HFFc6 (cell line): ENCODE results near the gene CFH. TPM values are rescaled to one million over a fixed set of nuclear protein-coding genes. Genes with fewer than 3 reads are reported as not detected.
A peak's percentile ranks its signal among the peaks of the same experiment; 100 is the strongest.
"Not testable (repeated sequence)": the region's sequence is repeated elsewhere in the genome, so short reads cannot be mapped to it uniquely, and the experiment has no call there.

Source experiments
- DNase-seq: peaks from one replicate; pipeline ENCODE4 v3.0.0-alpha.2; 2018
- H3K27ac Mint-ChIP-seq: 2 replicates; pipeline ENCODE4 v1.8.0; 2020; ENCODE audit warnings: mild to moderate bottlenecking, mixed read lengths
- H3K27me3 Mint-ChIP-seq: 2 replicates; pipeline ENCODE4 v1.8.0; 2021; ENCODE audit warnings: mild to moderate bottlenecking, moderate library complexity, mixed read lengths; ENCODE audit not compliant: insufficient read depth
- H3K36me3 Mint-ChIP-seq: 2 replicates; pipeline ENCODE4 v1.8.0; 2021; ENCODE audit warnings: low read depth, mixed read lengths
- H3K4me1 Mint-ChIP-seq: 2 replicates; pipeline ENCODE4 v1.8.0; 2020; ENCODE audit warnings: low read depth, mixed read lengths
- H3K4me3 Mint-ChIP-seq: 2 replicates; pipeline ENCODE4 v1.8.0; 2020; ENCODE audit warnings: mild to moderate bottlenecking, moderate library complexity, mixed read lengths
- H3K9me3 Mint-ChIP-seq: 2 replicates; pipeline ENCODE4 v1.8.0; 2020; ENCODE audit warnings: mild to moderate bottlenecking, mixed read lengths
- total RNA-seq, 6 experiments: library from RNA; stranded (reverse); fragmentation: NEBNext Ultra II Directional; extraction: Animal tissue kit (Norgen Biotek cat#: 25700); gene quantifications; 2 replicates in 1 of 6; 3 replicates in 5 of 6; pipeline ENCODE4 v1.2.3, GENCODE V29; 2021
- TF ChIP-seq, protein P1 (sequence below): fragments of 200-600 bp; sonication (generic); IDR thresholded peaks from 2 replicates; pipeline ENCODE4 v1.5.0; 2021; ENCODE audit warnings: antibody characterized with exemption, mild to moderate bottlenecking

The CFH gene
- total RNA-seq, 6 experiments from 2014 or later, result 19.8 to 23.1 (median 21.0) TPM

DNA sequence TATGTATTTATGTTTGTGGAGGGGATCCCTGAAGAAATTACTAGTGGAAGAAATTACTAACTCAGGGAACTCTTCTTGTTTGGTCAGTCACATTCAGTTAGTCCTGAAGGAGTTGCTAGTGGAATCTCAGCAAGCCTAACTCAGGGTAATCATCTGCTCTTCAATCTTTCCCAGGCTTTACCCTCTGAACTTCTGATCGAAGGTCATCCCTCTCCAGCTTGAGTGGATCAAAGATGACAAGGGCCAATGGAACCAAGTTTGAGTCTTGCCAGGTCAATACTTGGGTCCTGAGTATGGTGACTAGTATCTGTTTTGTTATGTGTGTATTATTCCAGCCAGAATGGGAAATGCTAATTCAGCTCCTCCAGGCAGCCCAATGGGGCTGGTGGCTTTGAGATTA is 49.3 kb downstream of the CFH start:
- H3K4me1 Mint-ChIP-seq, result no peaks in the 10 kb centered on the region
- no peak for DNase-seq
- peaks cover 9% of the 10 kb centered on the region for H3K36me3 Mint-ChIP-seq
- TF ChIP-seq, protein P1, sequence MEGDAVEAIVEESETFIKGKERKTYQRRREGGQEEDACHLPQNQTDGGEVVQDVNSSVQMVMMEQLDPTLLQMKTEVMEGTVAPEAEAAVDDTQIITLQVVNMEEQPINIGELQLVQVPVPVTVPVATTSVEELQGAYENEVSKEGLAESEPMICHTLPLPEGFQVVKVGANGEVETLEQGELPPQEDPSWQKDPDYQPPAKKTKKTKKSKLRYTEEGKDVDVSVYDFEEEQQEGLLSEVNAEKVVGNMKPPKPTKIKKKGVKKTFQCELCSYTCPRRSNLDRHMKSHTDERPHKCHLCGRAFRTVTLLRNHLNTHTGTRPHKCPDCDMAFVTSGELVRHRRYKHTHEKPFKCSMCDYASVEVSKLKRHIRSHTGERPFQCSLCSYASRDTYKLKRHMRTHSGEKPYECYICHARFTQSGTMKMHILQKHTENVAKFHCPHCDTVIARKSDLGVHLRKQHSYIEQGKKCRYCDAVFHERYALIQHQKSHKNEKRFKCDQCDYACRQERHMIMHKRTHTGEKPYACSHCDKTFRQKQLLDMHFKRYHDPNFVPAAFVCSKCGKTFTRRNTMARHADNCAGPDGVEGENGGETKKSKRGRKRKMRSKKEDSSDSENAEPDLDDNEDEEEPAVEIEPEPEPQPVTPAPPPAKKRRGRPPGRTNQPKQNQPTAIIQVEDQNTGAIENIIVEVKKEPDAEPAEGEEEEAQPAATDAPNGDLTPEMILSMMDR, result no peak
- peaks cover 9% of the 10 kb centered on the region; the same call in 1 of the 2 replicates for H3K9me3 Mint-ChIP-seq
- no peaks in the 10 kb centered on the region for H3K27me3 Mint-ChIP-seq
- H3K27ac Mint-ChIP-seq, result no peak overlapping the region
- H3K4me3 Mint-ChIP-seq, result no peak overlapping the region

DNA sequence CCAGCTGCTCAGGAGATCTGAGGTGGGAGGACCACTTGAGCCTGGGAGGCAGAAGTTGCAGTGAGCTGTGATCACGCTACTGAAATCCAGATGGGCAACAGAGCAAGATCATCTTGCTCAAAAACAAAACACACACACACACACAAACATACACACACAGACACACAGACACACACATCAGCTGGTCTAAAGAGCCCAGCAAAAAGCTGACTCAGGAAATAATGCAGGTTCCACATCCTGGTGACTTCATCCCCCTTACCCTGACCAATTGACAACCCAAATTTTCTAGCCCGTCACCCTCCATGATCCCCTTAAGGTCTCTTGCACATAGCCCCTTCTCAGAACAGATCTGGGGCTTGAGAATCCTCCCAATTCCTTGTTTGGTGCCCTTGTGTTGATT is 58.0 kb downstream of the CFH start:
- not testable (repeated sequence) for H3K4me3 Mint-ChIP-seq, H3K9me3 Mint-ChIP-seq, H3K36me3 Mint-ChIP-seq, DNase-seq, H3K4me1 Mint-ChIP-seq, H3K27ac Mint-ChIP-seq, H3K27me3 Mint-ChIP-seq

DNA sequence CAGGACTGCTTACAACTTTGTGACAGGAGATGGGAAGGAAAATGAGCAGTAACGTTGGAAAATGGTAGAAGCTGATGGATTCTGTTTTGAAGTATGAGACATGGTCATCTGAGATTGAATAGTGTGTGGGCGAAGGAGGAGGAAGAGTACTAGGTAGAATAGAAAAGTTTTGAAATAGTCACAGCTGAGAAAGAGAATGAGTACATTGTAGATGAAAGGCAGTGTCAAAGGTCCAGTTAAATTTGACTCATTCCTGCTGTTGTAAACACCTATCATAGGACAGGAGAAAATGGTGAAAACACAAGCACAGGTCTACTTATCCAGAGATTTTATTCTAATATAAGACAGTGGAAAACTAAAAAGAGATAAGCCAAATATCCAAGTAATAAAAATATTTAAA is 66.0 kb downstream of the CFH start:
- Mint-ChIP-seq H3K36me3 (no peaks in the 10 kb centered on the region), H3K27ac (no peak overlapping the region), H3K27me3 (no peaks in the 10 kb centered on the region; the same call in 1 of the 2 replicates), H3K9me3 (no peaks in the 10 kb centered on the region), H3K4me1 (no peaks in the 10 kb centered on the region), H3K4me3 (no peak overlapping the region)
- TF ChIP-seq, protein P1, result no peak
- no peak for DNase-seq

DNA sequence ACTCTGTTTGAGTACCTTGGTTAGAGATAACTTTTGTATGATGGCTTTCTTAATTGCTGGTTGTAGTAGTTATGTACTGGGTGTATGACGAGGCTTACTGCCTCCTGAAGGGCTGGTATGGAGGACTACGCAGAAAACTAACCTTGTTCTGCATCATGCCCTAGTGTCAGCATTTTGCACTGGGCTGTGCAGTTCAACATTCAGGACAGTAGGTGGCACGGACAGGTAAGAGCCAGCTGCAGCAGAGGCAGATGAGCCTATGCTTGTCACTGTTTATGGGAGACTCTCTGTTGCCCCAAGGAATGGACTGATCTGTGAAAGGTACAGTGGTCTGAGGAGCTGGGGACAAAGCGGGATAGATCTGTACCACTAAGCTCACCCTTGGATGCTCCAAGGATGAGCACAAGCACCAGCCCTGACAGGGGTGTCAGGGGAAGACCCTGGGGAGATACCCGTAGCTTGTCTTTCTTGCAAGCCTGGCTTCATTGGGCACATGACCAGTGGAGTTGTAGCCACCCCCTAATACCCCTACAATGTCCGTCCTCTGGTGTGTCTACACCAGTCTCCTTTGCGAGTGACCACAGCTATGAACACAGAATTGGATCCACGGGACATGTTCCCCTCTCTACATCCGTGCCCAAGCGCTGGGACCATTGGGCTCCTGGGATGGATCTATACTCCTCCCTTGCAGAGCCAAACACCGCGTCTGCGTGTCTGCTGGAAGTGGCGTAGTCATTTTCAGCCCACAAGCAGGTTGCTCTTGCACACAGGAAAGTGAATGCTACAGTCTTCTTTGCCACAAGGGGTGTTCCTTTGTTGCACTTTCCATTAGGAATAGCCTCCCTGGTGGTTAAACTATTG is 71.7 kb downstream of the CFH start:
- Mint-ChIP-seq H3K4me1 (no peaks in the 10 kb centered on the region), H3K27ac (no peak overlapping the region), H3K9me3 (no peaks in the 10 kb centered on the region), H3K27me3 (no peaks in the 10 kb centered on the region), H3K4me3 (no peak overlapping the region), H3K36me3 (no peaks in the 10 kb centered on the region)
- peak; percentile 57 for DNase-seq
- TF ChIP-seq, protein P1, result peak; percentile 86

DNA sequence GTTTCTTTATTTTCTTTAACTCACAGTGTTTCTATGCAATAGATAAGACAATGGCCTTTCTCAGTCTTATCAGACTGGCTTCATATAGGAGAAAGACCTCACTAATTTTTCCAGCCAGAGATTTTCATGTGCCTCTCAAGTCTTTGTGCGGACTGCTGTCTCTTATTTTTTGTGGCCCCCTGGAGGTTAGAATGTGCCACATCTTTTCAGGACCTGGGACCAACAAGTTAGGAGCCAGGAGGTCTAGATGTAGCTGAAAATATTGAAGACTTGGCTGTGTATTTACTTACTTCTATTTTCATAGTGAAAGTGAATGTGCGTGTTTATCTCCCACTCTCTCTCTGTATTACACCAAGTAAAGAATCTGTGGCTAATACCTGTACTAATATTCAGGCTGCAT is 80.7 kb downstream of the CFH start:
- Mint-ChIP-seq H3K27ac (no peak overlapping the region), H3K36me3 (peaks cover 4% of the 10 kb centered on the region; the same call in 1 of the 2 replicates), H3K4me1 (peaks cover 13% of the 10 kb centered on the region), H3K9me3 (no peaks in the 10 kb centered on the region), H3K4me3 (no peak overlapping the region), H3K27me3 (no peaks in the 10 kb centered on the region; the same call in 1 of the 2 replicates)
- DNase-seq, result no peak
- TF ChIP-seq, protein P1, result peak; percentile 52
